GM20431 (cell line): ENCODE data around the gene THTPA.
"Not testable (repeated sequence)": the region's sequence is repeated elsewhere in the genome, so short reads cannot be mapped to it uniquely, and the experiment has no call there.

Experiments
- in situ Hi-C: fragments of 300-500 bp; cut with MseI, MboI; formaldehyde crosslinking; loops from one replicate; pipeline ENCODE4 v1.15.0; 2020; ENCODE audit warnings: low sequenced_read_pairs; ENCODE audit not compliant: unreplicated experiment

Gene THTPA

DNA sequence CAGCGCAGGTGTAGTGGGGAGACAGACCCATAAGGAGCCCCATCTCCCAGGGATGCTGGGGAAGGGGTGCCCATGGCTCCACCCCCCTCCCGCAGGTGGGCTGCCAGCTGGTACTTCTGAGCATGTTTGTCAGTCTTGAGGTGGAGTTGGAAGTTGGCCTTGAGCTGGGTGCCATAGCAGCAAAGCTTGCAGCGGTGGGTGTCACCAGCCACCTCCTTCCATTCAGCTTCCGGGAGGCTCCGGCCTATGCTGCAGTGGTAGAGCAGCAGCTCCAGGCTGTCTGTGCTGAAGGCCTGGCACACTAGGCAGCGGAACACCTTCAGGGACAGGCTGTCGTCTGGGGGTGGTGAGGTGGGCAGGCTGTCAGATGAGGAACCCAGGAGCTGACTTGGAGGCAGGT lies 23.4 kb upstream of the THTPA start:
- in situ Hi-C loops = no loop called here

GRCh38 chr14:23533652-23534435 lies 22.2 kb upstream of the THTPA start:
- in situ Hi-C loops = no loop called here

GRCh38 chr14:23535943-23536342 lies 20.1 kb upstream of the THTPA start:
- in situ Hi-C loops = no loop called here

DNA sequence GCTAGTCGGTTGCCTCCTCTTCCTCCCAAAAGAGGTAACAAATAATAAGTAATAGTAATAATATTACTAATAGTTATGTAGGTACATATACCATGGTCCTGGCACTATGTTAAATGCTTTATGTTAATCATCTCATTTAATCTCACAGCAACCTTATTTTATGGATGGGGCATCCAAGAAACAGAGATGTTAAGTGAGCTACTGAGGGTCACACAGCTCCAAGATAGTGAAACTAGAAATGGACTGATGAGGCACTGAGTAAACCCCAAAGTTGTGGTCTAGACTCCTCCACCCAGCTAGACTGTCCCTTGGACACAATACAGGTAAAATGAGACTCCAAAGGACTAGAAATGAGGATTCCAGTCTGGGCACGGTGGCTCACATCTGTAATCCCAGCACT lies 19.6 kb upstream of the THTPA start:
- in situ Hi-C loops = no loop called here

DNA sequence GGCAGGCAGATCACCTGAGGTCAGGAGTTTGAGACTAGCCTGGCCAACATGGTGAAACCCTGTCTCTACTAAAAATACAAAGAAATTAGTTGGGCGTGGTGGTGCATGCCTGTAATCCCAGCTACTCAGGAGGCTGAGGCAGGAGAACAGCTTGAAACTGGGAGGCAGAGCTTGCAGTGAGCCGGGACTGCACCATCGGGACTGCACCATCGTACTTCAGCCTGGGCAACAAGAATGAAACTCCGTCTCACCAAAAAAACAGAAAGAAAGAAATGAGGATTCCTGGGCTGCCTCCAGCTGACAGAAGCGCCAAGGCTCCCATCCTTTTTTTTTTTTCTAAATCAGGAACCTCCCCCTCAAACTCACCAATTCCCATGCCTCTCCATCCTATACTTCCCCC lies 19.2 kb upstream of the THTPA start:
- in situ Hi-C loops = not testable (repeated sequence)

- in situ Hi-C loops = no loop called here
Observed at GRCh38 chr14:23537351-23538049, 18.6 kb upstream of the THTPA start.

DNA sequence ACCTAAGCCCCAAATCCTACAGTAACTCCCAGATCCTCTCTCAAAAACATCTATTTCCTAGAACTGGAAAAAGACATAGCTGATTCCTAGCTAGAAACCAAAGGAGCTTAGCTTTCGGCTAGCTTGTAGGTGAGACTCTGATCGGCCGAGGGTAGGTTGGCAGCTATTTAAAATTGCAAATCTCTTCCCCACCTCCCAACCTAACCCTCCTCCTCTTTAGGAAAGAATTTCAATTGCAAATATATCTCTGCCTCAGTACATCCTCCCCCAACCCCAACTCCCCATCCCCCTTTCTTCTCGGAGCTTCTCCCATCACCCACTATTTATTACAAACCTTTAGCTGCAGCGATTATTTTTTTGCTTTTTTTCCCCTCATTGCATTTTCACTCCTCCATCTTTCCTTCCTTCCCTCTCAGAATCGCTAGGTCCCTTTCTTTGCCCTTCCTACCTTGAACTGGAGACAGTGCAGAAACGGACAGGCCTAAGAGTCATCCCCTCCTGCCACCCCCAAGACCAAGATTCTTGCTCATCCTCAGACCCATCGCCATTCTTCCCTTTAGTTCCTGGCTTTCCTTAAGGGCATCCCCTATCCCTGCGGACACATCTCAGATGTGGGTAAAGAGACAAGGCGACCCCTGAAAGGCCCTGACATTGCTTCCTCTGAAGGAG lies 17.9 kb upstream of the THTPA start:
- in situ Hi-C loops = no loop called here

DNA sequence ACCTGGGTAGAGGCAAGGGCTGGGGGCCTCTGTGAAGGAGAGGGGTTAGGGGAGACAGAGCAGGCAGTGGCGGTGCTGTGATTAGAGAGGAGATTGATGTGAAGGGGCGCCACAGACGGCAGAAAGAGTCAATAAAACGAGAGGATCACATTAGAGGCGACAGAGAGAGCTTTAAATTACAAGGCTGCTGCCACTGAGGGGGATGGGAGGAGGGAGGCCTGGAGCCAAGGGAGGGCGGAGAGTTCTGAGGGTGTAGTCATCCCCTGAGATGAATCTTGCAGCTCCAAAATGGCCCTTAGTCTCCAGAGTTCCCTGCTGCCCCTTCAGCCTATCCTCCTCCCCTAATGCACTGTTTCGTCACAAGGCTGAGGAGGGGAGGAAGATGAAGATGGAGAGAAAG lies 17.3 kb upstream of the THTPA start:
- in situ Hi-C loops = no loop called here

DNA sequence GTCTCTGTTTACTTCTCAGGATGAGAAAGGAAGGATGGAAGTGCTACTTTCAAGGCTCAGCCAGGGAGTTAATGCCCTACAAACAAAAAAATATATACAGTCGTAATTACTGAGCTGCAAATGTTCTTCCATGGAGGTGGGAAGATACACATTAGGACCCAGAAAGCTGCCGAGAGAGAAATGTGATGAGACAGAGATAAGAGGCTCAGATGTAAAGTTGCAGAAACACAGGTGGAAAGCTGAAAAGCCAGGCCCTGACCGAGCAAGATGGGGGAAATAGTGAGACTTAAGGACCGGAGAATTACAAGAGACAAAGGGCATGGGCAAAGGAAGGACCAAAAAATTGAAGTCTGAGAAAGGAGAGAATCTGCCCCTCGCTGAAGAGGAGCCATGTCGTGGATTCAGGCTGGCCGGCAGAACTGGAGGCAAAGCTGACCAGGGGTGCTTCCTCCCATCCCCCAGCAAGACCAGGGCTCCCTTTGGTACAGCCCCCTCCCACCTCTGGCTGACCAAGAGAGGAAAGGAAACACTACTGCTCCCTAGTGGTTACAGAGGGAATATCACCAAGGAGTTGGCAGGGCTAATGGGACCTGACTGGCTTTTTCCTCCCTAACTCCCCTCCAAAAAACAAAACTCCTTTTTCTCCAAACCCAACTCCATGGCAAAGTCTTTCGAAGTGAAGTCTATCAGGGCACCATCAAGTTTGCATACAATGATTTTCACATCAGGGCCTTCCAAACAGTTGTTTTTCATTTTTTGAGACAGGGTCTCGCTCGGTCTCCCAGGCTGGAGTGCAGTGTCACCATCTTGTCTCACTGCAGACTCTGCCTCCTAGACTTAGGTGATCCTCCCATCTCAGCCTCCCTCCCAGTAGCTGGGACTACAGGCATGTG lies 16.6 kb upstream of the THTPA start:
- in situ Hi-C loops = no loop called here

DNA sequence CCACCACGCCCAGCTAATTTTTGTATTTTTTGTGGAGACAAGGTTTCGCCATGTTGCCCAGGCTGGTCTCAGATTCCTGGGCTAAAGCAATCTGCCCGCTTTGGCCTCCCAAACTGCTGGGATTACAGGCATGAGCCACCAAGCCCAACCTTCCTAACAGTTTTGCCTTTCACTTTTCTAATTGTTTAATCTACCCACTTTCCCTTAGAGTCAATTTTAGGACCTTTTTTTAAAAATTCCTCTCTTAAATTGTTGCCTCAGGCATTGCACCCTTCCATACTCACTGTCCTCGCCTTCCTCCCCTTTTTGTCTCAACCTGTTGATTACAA lies 16.0 kb upstream of the THTPA start:
- in situ Hi-C loops = no loop called here

GRCh38 chr14:23542261-23542660 lies 13.8 kb upstream of the THTPA start:
- in situ Hi-C loops = no loop called here

DNA sequence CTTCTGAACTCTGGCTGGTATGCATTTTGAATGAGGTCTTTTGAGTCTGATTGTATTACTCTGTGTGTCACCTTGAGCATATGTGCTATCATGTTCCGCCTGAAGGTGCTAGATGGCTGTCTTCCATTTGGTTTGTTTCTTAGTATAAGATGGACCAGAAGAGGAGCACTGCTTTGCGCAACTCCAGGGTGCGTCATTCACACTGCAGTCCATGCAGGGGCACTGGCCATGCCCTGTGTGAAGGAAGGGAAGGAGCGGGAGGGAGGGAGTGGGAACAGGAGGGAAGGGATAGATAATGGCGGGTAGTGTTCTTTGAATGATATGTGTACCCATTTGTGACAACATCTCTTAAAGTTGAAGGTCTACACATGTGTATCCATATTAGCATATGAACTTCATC lies 12.7 kb upstream of the THTPA start:
- in situ Hi-C loops = no loop called here

DNA sequence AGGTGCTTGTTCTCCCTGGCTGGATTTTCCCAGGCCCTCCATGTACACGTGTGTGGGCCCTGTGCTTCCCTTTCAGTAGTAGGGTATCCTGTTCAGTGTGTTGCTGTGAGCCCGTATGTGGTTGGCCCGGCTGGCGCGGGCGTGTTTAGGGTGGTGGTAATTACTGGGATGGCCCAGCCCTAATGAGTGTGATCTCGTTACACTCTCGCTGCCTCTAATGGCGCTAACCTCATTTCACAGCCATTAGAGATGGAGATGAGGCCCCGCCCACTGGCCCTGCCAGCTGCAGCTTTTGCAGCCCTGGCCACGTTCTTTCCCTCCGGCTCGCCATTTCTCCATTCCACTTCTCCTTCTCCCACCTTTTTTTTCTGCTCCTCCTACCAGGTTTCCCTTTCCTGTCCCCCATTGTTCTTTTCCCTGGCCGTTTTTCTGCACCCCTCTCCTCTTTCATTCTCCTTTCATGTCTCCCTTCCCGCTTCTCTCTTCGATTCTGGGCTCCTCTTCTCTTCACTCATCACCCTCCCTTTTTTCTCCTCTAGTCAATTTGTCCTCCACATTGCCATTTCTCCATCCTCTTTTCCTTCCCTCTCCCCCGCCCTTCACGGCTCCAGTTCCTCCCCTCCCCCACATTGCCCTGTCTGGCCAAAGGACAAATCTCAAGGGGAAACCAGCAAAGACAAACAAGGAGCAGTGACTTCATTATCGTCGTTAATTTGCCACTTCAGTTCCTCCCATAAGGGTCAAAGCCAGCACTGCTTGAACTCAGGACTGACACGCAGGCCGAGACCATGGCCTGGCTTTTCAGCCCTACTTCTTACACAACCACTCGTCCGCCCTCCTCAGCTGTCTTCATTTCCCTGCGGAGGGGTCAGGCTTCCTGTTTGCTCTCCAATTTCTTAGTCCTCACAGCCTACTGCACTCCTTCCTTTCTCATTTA lies 11.3 kb upstream of the THTPA start:
- in situ Hi-C loops = no loop called here

- in situ Hi-C loops = no loop called here
Observed at GRCh38 chr14:23545740-23546365, 10.2 kb upstream of the THTPA start.

DNA sequence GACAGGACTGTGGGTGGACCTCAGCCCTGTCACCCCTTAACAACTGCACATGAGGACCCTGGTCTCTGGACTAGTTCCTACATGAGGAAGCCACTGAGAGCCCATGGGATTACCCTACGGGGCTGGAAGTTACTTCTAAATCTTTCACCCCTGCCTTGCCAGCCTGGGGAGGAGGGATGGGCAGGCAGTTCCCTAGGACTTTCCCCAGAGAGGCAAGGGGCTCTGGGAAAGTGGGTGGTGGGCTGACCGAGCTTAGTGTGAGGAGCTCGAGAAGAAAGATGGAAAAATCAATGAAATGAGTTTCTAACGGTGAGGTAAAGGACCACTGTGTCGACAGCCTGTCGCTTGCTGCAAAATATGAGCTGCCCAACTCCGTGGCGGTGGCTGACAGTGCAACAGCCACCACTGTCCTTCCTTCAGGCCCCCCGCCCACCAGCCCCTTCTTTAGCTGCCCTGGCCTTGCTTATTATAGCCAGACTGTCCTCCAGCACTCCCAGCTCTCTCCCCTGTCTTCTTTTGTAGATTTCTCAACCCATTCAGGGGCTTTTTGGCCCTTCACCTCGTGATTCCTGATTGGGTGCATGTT lies 9.5 kb upstream of the THTPA start:
- in situ Hi-C loops = no loop called here

DNA sequence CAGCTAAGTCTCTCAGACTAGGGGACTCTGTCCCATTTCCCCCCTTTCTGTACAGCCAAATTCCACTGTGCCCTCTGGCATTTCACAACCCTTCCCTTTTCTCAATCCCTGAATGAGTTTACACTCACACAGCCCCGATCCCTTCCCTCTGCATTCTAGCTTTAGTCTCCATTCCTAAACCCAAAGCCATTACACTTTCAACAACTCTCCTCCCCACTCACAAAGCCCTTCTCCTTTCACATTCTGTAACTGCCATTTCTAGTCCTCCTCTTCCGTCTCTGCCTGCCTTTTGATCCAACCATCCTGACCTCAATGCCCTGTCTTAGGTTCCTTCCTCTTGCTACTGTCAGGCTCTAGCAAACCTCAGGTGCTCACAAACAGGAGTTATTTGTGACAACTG lies 8.1 kb upstream of the THTPA start:
- in situ Hi-C loops = no loop called here

- in situ Hi-C loops = no loop called here
Observed at GRCh38 chr14:23548351-23549318, 7.4 kb upstream of the THTPA start.
